ENCODE data around the gene MGLL.

DNA sequence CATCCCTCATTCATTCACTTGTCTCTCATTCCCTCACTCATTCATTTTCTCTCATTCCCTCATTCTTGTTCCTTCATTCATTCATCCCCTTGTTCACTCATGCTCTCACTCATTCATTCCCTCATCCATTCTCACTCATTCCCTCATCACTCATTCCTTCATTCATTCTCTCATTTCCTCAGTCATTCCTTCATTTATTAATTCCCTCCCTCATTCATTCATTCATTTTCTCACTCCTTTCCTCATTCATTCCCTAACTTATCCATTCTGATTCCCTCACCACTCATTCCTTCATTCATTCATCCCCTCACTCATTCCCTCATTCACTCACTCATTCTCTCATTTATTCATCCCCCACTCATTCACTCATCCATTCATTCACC lies 135.8 kb downstream of the MGLL start:
- TF ChIP-seq, protein P1, sequence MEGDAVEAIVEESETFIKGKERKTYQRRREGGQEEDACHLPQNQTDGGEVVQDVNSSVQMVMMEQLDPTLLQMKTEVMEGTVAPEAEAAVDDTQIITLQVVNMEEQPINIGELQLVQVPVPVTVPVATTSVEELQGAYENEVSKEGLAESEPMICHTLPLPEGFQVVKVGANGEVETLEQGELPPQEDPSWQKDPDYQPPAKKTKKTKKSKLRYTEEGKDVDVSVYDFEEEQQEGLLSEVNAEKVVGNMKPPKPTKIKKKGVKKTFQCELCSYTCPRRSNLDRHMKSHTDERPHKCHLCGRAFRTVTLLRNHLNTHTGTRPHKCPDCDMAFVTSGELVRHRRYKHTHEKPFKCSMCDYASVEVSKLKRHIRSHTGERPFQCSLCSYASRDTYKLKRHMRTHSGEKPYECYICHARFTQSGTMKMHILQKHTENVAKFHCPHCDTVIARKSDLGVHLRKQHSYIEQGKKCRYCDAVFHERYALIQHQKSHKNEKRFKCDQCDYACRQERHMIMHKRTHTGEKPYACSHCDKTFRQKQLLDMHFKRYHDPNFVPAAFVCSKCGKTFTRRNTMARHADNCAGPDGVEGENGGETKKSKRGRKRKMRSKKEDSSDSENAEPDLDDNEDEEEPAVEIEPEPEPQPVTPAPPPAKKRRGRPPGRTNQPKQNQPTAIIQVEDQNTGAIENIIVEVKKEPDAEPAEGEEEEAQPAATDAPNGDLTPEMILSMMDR (IDR thresholded peaks at IDR 0.05; ENCODE audit: low read depth, low read length) = no peak
- no peak for TF ChIP-seq EZH2phosphoT487 (IDR thresholded peaks at IDR 0.05; ENCODE audit: low read depth)

All from OCI-LY3 (cell line).